ENCODE measurements around the gene HMGB3.
"Not testable (repeated sequence)": the region's sequence is repeated elsewhere in the genome, so short reads cannot be mapped to it uniquely, and the experiment has no call there.

Gene HMGB3

DNA sequence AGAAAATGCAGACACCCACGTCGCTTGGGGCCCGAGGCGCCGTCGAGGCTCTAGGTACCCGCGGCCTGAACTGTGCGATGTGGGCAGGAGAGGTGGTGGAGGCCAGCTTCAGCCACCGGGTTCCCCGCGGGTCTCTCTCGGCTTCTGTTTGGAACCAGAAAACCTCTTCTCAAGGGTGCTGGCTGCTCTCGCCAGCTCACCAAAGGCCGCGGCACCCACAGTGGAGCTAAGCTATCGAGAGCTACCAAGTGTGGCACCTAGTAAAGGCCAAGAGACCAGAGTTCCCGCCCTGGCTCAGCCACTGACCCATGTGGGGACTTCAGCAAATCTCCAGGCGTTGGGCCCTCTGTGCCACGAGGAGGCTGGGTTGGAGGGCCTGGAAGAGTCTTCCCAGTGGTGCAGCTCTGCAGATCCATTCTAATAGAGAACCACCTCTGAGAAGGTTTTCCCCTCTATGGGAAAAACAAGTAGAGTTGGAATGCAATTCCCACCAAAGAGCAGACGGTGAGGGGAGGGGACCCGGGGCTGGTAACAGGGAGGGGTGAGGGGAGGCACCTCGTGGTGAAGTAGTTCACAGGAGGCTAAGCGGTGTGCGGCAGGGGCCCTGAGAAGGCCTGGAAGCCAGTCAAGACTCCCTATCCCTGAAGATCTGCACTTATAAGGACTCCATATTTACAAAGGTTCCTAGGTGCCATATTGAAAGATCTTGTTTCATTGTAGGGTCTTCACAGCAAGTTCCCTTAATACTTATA, 5.5 kb upstream of the HMGB3 start:
- no peak for DNase-seq (ENCODE audit: low read depth)

DNA sequence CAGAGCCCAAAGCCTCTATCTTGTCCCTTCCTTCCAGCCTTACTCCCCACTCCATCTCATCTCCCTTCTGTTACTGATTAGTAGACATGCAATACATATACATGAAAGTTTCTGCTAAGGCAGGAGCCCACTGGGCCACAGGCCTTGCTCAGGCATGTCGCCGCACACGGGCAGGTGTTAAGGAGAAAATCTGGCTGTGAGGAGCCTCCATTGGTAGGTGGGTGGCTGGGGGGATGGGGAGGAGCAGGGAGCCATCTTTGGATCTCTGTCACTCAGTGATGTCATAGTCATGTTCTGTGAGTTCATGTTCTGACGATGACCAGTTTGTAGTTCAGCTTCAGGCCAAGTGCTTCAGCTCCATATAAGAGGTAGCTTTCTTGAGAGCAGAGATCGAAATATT, 2.9 kb upstream of the HMGB3 start:
- no peak for DNase-seq (ENCODE audit: low read depth)

GRCh38 chrX:150980711-150981110, 2.4 kb upstream of the HMGB3 start:
- no peak for DNase-seq (ENCODE audit: low read depth)

- DNase-seq (ENCODE audit: low read depth), result no peak
These were observed 824 bp upstream of the HMGB3 start for GRCh38 chrX:150982235-150982787.

DNA sequence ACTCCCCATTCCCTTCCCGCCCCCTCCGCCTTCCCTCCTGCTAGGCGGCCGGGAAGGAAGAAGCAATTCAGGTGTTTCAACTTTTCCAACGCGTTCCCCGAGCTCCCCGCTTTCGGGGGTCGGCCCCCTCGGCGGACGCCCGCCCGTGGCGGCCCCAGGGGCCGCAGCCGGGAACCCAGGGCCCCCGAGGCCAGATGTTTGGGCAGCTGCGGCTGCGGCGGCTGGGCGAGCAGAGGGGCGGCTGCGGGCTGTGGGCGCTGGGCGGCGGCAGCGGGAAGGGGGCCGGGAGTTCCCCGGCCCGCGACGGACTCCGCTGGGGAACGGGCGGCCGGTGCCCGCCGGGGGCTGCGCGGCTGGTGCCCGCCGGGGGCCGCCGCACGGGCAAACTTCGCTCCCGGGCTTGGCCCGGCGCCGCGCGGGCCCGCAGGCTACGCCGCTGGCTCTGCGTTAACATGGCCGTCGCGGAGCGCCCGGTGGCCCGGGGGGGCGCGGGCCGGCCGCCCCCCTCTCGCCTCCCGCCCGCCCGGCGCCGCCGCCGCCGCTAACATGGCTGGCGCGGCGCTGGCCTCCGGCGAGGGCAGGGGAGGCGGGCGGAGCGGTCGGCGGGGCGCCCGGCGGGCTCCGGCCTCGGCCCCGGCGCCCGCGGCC, 510 bp downstream of the HMGB3 start:
- DNase-seq (ENCODE audit: low read depth), result no peak

- DNase-seq (ENCODE audit: low read depth), result no peak
These were observed 1.2 kb downstream of the HMGB3 start for GRCh38 chrX:150984169-150984824.

DNA sequence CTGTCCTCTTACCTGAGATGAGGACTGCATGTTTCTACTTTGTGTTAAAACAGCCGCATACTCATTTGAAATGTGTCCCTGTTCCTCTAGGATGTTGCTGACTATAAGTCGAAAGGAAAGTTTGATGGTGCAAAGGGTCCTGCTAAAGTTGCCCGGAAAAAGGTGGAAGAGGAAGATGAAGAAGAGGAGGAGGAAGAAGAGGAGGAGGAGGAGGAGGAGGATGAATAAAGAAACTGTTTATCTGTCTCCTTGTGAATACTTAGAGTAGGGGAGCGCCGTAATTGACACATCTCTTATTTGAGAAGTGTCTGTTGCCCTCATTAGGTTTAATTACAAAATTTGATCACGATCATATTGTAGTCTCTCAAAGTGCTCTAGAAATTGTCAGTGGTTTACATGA, 4.6 kb downstream of the HMGB3 start:
- DNase-seq (ENCODE audit: low read depth), result not testable (repeated sequence)

DNA sequence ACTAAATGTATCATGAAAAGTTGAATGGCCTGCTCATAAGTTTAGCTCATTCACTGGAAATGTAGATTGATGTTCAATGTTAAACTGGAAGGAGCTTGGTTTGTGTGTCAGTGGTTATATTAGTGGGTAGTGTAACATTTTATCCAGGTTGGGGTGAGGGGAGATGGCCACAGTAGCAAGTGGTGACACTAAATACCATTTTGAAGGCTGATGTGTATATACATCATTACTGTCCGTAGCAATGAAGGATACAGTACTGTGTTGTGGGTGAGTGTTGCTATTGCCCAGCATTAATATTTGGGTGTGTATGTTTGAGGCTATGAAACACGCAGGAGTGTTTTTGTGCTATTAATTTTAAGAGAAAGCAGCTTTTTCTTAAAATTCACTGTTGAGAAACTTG, 6.3 kb downstream of the HMGB3 start:
- no peak for DNase-seq (ENCODE audit: low read depth)

DNA sequence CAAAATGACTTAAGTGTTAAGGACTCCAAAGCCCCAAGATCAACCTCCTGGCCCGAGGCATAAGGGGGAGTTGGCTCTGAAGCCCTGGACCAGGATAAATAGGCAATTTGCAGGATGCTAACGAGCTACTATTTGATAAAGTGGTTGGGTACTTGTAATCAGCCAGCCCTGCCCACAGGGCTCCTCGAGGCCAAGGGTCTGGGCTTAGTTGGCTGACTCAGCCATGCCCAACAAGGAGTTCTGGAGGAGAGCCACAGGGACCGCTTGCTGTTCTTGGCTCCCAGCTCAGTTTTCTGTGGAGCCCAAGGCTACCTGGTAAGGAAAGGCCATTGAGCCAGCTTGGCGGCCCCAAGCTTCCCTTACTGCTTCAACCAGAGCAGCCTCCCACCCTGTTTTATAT, 7.8 kb downstream of the HMGB3 start:
- DNase-seq (ENCODE audit: low read depth), result peak; percentile 10

- DNase-seq (ENCODE audit: low read depth), result no peak
These were observed 17.8 kb downstream of the HMGB3 start for GRCh38 chrX:151000861-151001331.

DNA sequence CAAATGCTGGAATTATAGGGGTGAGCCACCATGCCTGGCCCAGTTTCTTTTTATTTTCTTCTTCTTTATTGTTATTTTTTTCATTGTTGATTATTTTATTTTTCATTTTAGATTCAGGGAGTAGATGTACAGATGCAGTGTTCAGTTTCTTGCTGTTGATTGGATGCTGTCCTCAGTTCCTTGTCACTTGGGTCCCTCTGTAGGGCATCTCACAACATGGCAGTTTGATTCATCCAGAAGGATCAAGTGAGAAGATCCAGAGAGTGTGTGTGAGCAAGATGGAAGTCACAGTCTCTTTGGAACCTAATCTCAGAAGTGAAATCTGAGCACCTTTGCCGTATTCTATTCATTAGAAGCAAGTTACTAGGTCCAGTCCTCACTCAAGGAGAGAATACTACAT, 20.9 kb downstream of the HMGB3 start:
- DNase-seq (ENCODE audit: low read depth), result peak; percentile 50

- no peak for DNase-seq (ENCODE audit: low read depth)
These were observed 23.4 kb downstream of the HMGB3 start for GRCh38 chrX:151006410-151007109.

GRCh38 chrX:151009582-151009981, 26.4 kb downstream of the HMGB3 start:
- no peak for DNase-seq (ENCODE audit: low read depth)

- no peak for DNase-seq (ENCODE audit: low read depth)
These were observed 30.1 kb downstream of the HMGB3 start for GRCh38 chrX:151013164-151013743.

- DNase-seq (ENCODE audit: low read depth), result no peak
These were observed 32.5 kb downstream of the HMGB3 start for GRCh38 chrX:151015684-151016083.

DNA sequence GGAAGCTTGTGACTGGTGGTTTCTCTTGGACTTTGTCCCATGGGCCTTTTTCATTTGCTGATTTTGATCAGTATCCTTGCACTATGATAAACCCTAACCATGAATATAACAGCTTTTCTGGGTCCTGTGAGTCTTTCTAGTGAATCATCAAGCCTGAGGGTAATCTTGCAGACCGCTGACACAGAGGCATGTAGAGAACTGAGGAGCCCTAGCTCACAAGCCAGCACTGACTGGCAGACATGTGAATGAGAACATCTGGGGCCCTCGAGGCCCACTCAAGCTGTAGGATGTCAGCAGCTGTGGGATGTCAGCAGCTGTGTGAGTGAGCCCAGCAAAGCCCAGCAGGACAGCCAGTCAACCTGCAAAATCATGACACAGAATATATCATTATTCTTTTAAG, 36.7 kb downstream of the HMGB3 start:
- DNase-seq (ENCODE audit: low read depth), result peak; percentile 65

DNA sequence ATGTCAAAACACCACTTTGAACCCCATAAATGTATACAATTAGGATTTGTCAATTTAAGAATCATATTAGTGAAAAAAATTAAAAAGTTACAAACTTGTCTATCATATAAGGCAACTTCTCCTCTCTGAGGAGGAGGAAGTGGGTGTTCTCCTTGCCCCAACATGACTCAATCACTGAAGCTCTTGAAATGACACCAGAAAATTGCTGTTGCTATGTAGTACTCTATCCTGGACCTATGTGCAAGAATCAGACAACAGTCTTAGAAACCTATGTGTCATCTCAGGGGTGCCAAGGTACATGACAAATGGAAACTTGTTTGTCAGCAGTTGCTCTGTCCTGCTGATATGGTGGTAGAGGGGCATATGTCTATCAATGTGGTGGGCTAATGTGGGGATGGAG, 47.7 kb downstream of the HMGB3 start:
- DNase-seq (ENCODE audit: low read depth), result no peak

DNA sequence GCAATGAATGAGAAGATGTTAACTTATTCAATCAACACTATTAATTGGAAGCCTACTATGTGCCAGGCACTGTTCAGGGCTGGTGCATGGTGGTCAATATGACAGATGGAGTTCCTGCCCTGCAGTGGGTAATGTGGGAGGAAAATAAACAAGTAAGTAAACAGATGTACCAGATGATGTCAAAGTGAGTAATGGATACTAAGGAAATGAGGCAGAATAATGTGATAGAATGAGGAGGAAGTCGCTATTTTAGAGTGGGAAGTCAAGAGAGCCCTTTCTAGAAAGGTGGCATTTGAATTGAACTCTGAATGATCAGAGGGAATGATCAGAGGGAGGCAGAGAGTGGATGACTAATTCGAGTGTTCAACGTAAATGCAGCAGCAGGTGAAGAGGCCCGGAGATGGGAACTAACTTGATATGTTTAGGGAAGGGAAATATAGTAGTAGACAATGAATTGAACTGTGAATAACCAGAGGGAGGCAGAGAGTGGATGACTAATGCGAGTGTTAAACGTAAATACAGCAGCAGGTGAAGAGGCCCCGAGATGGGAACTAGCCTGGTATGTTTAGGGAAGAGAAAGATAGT, 48.3 kb downstream of the HMGB3 start:
- DNase-seq (ENCODE audit: low read depth), result no peak

DNA sequence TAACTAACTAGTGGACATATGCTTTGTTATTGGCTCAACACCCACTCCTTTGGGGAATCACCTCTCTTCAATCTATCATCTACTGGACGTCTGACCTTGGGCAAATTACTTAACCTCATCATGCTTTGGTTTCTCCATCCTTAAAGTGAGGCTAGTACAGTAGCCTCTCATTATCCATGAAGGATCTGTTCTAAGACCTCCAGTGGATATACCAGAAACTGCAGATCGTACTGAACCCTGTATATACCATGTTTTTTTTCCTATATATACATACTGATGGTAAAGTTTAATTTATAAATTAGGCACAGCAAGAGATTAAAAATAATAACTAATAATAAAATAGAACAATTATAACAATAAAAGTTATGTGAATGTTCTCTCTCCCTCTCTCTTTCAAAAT, 56.2 kb downstream of the HMGB3 start:
- no peak for DNase-seq (ENCODE audit: low read depth)

Measured in EH (cell line).